HG02623 (cell line): ENCODE data around the gene RAB36.

Experiments used
- ATAC-seq: cut with Tn5 transposase; IDR thresholded peaks from one replicate; pipeline ENCODE4 v1.9.1; 2021; ENCODE audit warnings: moderate library complexity; ENCODE audit not compliant: unreplicated experiment

The RAB36 gene

GRCh38 chr22:23180893-23181720 lies 35.8 kb downstream of the RAB36 start:
- no peak for ATAC-seq

GRCh38 chr22:23181721-23182308 lies 36.5 kb downstream of the RAB36 start:
- ATAC-seq, result no peak

- ATAC-seq, result no peak
Observed at GRCh38 chr22:23182309-23183060, 37.2 kb downstream of the RAB36 start.

- no peak for ATAC-seq
Observed at GRCh38 chr22:23183061-23183698, 37.9 kb downstream of the RAB36 start.

GRCh38 chr22:23184100-23184763 lies 39.0 kb downstream of the RAB36 start:
- no peak for ATAC-seq

GRCh38 chr22:23184764-23185113 lies 39.5 kb downstream of the RAB36 start:
- ATAC-seq, result no peak

- ATAC-seq, result no peak
Observed at GRCh38 chr22:23187211-23187610, 41.9 kb downstream of the RAB36 start.

- no peak for ATAC-seq
Observed at GRCh38 chr22:23187871-23188700, 42.8 kb downstream of the RAB36 start.

- no peak for ATAC-seq
Observed at GRCh38 chr22:23190526-23190925, 45.2 kb downstream of the RAB36 start.

- ATAC-seq, result no peak
Observed at GRCh38 chr22:23192133-23192532, 46.9 kb downstream of the RAB36 start.

- ATAC-seq, result no peak
Observed at GRCh38 chr22:23192558-23192957, 47.3 kb downstream of the RAB36 start.

GRCh38 chr22:23193196-23193827 lies 48.0 kb downstream of the RAB36 start:
- no peak for ATAC-seq

GRCh38 chr22:23193882-23194281 lies 48.6 kb downstream of the RAB36 start:
- no peak for ATAC-seq

- no peak for ATAC-seq
Observed at GRCh38 chr22:23196165-23196564, 50.9 kb downstream of the RAB36 start.

- no peak for ATAC-seq
Observed at GRCh38 chr22:23197836-23198235, 52.6 kb downstream of the RAB36 start.

GRCh38 chr22:23199159-23199558 lies 53.9 kb downstream of the RAB36 start:
- ATAC-seq, result no peak

GRCh38 chr22:23200898-23201297 lies 55.6 kb downstream of the RAB36 start:
- ATAC-seq, result no peak

GRCh38 chr22:23202812-23203451 lies 57.7 kb downstream of the RAB36 start:
- no peak for ATAC-seq
